T follicular helper cell (primary cell): ENCODE data around the gene CCDC69.
"Not testable (repeated sequence)": the region's sequence is repeated elsewhere in the genome, so short reads cannot be mapped to it uniquely, and the experiment has no call there.

ENCODE experiments used
- DNase-seq: peaks from one replicate; pipeline ENCODE4 v3.0.0-alpha.2; 2020; ENCODE audit warnings: low read depth

The CCDC69 gene

GRCh38 chr5:151245680-151246219, 21.9 kb upstream of the CCDC69 start:
- DNase-seq, result no peak

DNA sequence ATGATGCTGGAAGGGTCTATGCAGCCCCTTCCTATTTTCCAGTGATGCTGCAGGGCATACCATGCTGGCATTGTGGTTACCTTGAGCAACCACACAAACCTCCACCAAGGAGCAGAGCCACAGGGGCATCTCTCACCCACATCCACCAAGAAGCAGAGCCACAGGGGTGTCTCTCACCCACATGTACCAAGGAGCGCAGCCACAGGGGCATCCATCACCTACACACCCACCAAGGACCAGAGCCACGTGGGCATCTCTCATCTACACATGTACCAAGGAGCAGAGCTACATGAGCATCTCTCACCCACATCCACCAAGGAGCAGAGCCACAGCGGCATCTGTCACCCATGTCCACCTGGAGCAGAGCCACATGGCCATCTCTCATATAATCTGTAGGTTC, 20.3 kb upstream of the CCDC69 start:
- no peak for DNase-seq

- DNase-seq, result no peak
Observed at GRCh38 chr5:151243564-151243963, 19.7 kb upstream of the CCDC69 start.

GRCh38 chr5:151243127-151243526, 19.2 kb upstream of the CCDC69 start:
- DNase-seq, result no peak

DNA sequence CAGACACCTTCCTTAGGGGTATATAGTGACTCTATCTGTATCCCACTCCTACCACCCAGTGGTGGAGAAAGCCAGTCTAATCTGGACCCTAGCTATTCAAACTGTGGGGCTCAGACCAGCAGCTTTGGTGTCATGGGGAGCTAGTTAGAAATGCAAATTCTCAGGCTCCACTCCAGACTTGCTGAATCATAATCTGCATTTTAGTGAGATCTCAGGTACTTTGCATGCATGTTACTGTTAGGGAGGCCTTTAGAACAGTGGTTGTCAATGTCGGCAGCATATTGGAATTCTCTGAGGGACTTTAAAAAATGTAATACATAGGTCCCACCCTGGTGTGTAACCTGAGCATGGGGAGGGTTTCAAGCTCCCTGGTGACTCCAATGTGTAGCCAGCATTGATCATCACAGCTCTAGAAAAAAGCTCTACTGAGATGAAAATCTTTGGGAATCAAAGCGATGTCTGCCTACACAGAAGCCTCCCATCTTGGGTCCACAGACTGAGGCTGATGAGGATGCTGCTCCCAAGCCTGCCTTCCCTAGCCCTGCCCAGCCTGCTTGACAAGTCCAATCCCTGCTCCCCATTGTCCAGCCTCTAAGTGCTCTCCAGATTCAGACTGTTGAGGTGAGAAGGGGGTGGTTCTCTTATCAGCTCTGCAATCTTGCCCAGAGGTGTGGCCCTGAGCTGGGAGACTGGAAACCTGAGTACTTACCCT, 17.2 kb upstream of the CCDC69 start:
- no peak for DNase-seq

GRCh38 chr5:151240268-151240835, 16.5 kb upstream of the CCDC69 start:
- DNase-seq, result not testable (repeated sequence)

DNA sequence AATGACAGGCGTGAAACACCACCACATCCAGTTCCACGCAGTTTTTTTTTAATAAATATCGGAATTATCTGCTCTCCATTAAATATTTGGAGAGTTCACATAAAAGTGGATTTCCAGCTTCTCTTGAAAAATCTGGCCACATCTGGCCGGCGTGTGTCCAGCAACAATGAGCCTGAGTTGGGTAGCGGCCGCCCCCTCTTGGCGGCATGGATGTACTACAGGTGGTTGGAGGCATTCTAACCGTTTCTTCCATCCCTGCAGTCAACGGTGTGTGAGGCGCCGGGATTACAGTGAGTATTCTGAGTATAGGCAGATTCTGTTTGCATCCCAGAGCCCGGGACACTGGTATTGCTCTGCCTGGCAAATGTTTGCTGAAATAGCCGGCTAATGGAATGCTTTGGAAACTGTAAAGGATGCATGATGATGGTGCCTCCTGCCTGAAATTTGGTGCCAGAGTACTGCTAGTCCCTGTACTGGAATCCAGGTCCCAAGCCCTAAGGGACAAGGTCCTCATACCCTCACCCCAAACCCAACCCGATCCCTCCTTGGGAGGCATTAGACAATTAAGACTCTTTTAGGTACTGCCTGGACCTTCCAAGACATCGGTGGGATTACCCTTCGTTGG, 15.5 kb upstream of the CCDC69 start:
- DNase-seq, result no peak

DNA sequence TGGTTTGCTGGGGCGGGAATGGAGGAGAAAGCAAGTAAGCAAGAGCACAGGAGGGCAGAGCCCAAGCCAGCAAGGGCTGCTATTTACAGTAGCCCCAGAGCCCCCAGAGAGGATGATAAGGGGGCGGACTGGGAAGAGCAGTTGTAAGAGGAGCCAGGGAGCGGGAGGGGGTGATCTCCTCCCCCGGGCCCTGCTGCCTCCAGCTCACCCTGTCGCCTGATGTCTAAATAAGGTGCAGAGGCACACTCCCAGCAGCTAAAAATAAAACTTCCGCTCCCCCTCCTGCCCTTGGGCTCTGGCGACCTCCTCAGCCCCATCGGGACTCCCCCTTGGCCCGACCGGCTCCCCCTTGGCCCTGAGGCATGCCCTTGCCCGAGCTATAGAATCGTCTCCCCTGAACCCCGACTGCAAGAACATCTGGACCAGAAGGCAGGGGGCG, 14.4 kb upstream of the CCDC69 start:
- DNase-seq, result no peak

DNA sequence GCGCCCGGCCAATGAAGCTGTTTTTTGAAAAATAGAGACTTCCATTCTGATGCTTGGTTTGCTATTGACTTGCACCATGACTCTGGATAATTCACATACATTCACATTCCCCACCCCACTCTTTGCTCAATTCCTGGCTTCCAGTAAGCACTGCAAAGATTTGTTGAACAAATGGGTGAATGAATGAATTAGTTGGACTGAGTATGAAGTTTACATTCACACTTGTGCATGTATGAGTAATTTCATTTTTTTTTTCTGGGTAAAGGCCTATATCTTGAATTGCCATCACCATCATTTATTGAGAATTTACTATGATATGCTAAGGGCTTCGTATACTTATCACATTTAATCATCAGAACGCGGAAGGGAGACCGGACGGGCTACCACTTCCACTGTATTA, 13.8 kb upstream of the CCDC69 start:
- no peak for DNase-seq

GRCh38 chr5:151236888-151237287, 13.0 kb upstream of the CCDC69 start:
- DNase-seq, result no peak

DNA sequence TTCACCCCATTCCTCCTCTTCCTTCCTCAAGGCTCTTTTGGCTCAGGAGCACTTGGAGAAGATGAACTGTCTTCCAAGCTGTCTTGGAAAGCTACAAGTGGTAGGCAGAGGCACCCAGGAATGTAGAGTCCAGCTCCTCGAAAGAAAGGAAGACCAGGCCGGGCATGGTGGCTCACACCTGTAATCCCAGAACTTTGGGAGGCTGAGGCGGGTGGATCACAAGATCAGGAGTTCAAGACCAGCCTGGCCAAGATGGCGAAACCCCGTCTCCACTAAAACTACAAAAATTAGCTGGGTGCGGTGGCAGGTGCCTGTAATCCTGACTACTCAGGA, 11.3 kb upstream of the CCDC69 start:
- DNase-seq, result not testable (repeated sequence)

DNA sequence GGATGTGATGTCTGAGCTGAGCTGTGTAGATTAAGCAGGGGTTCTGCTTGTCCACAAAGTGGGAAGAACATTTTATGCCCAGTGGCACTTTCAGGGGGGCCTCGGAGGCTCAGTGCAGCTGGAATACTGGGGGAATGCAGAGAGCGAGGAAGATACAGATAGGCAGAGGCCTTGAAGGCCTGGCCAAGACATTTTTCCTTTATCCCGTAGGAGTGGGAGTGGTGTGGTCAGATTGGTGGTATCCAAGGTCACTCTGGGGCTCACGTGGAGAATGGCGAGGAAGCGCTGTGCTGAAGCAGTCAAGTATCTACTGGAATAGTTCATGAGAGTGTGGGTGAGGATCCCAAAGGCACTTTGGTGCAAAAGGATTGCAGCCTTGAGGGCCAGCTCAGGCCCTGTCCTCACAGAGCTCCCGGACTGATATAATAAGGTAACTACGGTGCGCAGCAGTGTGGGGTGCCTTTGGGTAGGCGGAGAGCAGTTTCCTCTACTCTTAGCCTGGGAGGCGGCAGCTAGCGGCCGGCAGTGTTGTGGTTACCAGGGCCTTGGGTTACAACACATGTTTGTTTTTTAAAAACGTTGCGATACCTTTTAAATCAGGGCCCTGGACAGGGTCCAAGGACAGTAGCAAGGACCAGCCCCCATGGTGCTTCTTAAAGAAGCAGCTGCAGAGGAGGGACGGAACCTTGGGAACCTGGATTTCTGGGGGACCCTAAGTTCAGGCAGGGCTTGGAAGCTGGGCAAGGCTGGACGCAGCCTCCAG, 10.8 kb upstream of the CCDC69 start:
- DNase-seq, result no peak

DNA sequence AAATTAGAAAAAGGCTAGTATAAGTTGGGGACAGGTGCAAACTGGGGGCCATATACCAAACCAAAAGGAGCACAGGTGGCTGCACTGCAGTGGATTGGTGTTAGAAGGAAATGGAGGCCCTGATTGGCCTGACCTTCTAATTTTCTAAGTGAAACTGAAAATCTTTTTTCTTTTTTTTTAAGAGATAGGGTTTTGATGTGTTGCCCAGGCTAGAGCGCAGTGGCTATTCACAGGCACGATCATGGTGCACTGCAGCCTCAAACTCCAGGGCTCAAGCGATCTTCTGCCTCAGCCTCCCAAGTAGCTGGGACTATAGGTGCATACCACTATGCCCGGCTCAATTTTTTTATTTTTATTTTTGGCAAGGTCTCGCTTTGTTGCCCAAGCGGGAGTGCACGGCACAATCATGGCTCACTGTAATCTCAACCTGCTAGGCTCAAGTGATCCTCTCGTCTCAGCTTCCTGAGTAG, 9.8 kb upstream of the CCDC69 start:
- no peak for DNase-seq

- DNase-seq, result no peak
Observed at GRCh38 chr5:151231359-151231758, 7.5 kb upstream of the CCDC69 start.

DNA sequence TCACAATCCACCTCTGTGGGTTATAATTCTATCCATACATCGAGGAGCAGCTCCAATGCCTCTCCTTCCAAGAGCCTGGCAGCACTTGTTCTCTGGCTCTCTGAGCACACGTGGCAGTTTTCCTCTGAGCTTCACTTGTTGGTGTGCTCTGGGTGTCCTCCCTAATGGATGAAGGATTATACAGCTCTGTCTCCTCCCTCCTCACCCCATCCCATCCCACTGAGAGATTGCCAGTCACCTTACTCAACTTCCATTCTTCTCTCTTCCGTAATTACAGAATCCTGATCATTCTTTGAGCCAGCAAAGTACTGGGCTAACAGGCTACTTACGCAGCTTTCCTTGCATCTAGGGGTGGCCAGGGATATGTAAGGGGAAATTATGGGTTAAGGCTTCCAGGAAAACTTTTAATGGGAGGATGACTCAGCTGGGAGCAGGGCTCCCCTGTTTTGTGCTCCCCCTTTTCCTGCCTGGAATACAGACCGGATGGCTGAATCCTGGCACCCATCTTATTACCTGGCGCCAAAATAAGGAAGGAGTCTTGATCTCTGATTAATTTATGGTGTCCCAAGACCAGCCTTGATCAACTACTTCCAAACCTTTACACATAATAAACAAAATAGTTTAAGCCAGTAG, 6.3 kb upstream of the CCDC69 start:
- no peak for DNase-seq

- no peak for DNase-seq
Observed at GRCh38 chr5:151228986-151229385, 5.1 kb upstream of the CCDC69 start.

DNA sequence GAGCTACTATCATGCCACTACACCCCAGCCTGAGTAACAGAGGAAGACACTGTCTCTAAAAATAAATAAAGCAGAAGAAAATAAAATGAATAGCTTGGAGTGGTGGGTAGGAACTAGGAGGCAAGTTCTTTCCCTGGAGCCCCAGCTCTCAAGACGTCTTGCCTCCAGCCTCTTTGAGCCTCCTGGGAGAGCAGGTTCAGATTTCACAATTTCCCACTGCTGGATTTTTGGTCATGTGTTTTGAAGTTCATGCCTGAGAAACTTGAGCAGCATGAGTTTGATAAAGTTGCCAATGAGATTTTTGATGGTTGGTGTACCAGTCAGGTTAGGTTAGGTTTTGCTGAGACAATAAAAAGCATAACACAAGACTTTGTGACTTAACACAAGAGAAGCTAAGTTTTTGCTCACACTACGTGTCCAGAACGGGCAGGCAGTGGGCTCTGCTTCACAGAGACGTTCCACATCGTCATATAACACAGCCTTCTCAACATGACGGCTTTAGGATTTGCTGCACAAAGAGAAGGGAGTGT, 4.1 kb upstream of the CCDC69 start:
- no peak for DNase-seq

DNA sequence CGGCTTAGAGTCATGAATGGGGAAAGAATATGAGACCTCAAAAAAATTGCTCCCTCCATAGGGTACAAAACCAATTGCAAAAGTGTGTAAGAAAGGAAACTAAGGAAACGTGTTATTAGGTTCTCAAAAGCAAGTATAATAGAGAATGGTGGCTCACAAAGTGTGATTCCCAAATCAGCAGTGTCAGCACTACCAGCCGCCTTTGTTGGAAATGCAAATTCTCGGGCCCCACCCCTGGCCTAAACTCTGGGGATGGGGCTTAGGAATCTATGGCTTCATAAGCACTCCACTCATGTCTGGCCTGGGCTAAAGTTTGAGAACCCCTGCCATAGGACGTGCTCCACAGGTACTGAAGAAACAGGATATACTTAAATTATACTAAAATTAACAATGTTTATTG, 1.6 kb upstream of the CCDC69 start:
- no peak for DNase-seq

- no peak for DNase-seq
Observed at GRCh38 chr5:151225071-151225470, 1.2 kb upstream of the CCDC69 start.

DNA sequence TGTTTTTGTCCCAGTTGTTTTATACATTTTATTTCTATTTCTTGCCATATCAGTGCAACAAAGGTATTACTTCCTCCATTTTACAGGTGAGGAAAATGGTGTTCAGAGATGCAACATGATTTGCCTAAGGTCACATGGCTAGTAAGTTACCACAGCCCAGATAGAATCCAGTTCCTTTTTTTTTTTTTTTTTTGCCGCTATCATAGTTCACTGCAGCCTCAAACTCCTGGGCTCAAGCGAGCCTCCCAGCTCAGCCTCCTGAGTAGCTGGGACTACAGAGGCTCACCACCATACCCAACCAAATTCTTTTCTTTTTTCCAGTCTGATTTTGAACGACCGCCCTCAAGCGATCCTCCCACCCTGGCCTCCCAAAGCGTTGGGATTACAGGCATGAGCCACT, 480 bp upstream of the CCDC69 start:
- DNase-seq, result no peak

DNA sequence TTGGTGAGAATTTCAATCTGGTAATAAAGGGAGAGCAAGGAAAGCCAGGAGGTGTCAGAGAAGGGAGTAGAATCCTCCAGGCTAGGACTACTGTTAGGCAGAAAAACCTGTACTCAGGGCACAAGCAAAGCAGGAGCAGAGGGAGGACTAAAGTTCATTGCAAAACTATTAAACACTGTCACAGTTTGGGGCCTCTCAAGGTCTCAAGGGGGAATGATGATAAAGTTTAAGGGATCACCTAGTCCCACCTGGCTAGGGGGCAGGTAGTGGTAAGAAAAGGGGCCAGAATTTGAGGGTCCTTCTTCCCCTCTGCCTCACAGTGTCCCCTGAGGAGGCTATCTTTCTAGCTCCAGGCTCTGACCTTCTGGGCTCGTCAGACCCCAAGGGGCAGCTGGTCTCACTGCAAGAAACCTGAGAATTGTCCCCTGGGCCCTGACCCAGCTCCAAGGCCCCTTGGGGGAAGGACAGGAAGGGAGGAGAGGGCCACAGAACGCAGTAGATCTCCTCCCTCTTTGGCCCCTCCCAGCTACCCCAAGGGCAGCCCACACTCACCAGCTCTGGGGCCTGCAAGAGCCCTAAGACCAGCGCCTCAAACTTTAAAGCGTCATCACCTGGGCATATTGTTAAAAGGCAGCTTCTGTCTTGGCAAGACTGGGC, 974 bp downstream of the CCDC69 start:
- DNase-seq, result no peak
